Muscle layer of colon (tissue), 2 donors: ENCODE data around the gene MYL5.

Source experiments
- H3K27ac ChIP-seq: one replicate; pipeline ENCODE4 v1.7.0; 2013; ENCODE audit warnings: low read depth, mild to moderate bottlenecking, low read length, moderate library complexity
- H3K27me3 ChIP-seq, 2 donors: one replicate each; pipeline ENCODE4 v1.7.0; 2013; ENCODE audit warnings: low read length in 2 of 2, mild to moderate bottlenecking in 2 of 2; ENCODE audit not compliant: insufficient read depth in 2 of 2, control insufficient read depth in 1 of 2
- H3K36me3 ChIP-seq: one replicate; pipeline ENCODE4 v1.7.0; 2013; ENCODE audit warnings: mild to moderate bottlenecking, low read length; ENCODE audit not compliant: insufficient read depth
- H3K4me1 ChIP-seq: one replicate; pipeline ENCODE4 v1.7.0; 2013; ENCODE audit warnings: mild to moderate bottlenecking, low read length; ENCODE audit not compliant: insufficient read depth
- H3K4me3 ChIP-seq, 2 donors: one replicate each; pipeline ENCODE4 v1.7.0; 2013; ENCODE audit warnings: low read length in 2 of 2, low read depth in 1 of 2, mild to moderate bottlenecking in 1 of 2, moderate library complexity in 1 of 2
- H3K9ac ChIP-seq: one replicate; pipeline ENCODE4 v1.7.0; 2013; ENCODE audit warnings: low read length
- H3K9me3 ChIP-seq: one replicate; pipeline ENCODE4 v1.7.0; 2013; ENCODE audit warnings: mild to moderate bottlenecking, low read length
- donor health status: abdominal sarcoma.
- donor health status: Adenocarcinoma of cecum.

MYL5 gene

DNA sequence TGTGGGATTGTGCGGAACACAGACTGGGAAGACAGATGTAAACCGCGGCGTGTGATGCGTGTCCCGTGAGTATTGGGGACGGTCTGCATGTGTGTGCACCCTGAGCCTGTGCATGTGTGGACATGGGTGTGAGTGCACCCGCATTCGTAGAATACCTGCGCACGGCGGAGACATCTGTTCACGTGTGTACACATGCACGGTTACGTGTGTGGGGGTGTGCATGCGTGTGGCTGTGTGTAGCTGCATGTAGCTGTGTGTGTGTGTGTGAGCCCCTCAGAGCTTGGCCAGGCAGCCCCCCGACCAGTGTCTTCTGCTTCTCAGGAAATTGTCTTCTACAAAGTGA lies 19.9 kb upstream of the MYL5 start:
- no peaks in the 10 kb centered on the region for H3K4me1 ChIP-seq
- no peak overlapping the region for H3K9ac ChIP-seq
- no peak overlapping the region for H3K4me3 ChIP-seq
- peaks cover 0 to 36% of the 10 kb centered on the region in 2 donors for H3K27me3 ChIP-seq
- H3K27ac ChIP-seq = no peak overlapping the region
- no peaks in the 10 kb centered on the region for H3K9me3 ChIP-seq
- no peaks in the 10 kb centered on the region for H3K36me3 ChIP-seq

DNA sequence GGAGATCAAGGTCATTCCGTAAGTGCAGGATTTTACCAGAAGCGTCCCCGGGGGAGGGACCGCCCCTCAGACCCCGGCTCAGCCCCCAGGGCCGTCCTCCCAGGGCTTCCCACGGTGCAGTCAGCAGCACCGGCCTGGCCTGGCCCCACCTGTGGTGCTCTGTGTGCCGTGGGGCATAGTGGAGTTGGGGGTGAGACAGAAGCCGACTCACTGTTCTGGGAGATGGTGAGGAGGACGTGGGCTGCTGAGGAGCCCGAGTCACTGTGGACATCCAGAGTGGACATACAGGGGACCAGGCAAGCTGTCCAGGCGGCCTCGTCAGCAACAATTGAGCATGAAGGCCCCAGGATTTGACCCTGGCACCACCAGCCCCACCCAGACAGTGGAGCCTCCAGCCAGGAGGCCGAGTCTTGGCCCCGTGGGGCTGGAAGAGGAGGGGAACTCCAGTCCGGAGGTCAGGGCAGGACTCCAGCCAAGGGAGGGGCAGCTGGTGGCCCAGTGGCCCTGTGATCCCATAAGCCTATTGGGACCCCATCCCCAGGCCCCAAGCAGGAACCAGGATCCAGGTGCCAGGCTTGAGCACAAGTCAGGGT lies 19.4 kb upstream of the MYL5 start:
- no peaks in the 10 kb centered on the region for H3K36me3 ChIP-seq
- no peaks in the 10 kb centered on the region for H3K4me1 ChIP-seq
- H3K27ac ChIP-seq = no peak overlapping the region
- peaks cover 0 to 32% of the 10 kb centered on the region in 2 donors for H3K27me3 ChIP-seq
- no peaks in the 10 kb centered on the region for H3K9me3 ChIP-seq
- no peak overlapping the region for H3K9ac ChIP-seq
- H3K4me3 ChIP-seq = no peak overlapping the region

DNA sequence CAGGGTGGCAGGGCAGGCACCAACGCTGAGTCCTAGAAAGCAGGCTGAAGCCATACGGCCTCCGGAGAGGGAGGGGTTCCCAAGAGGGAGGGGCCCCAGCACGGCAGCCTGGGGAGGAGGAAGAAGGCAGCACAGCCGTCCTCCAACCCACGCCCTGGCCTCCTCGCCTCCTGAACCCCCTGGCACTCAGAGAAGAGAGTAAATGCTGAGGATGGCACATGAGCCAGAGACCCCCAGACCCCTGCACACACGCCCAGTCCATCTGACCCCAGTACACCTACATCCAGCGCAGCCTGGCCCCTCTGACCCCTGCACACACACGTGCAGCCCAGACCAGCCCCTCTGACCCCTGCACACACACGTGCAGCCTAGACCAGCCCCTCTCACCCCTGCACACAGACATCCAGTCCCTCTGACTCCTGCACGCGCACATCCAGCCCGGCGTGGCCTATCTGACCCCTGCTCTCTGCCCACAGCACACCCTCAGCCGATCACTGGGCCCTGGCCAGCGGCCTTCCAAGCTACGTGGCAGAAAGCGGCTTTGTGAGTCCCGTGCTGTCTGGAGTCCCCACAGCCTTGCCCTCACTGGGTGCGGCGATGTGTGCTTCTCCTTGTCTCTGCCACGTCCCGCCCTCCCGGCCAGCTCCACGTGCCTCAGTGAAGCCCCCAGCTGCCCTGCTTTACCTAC lies 18.7 kb upstream of the MYL5 start:
- Histone ChIP-seq H3K4me3 (no peak overlapping the region), H3K9ac (no peak overlapping the region), H3K9me3 (no peaks in the 10 kb centered on the region), H3K36me3 (no peaks in the 10 kb centered on the region), H3K4me1 (no peaks in the 10 kb centered on the region), H3K27me3 (peaks cover 0 to 25% of the 10 kb centered on the region in 2 donors), H3K27ac (no peak overlapping the region)

DNA sequence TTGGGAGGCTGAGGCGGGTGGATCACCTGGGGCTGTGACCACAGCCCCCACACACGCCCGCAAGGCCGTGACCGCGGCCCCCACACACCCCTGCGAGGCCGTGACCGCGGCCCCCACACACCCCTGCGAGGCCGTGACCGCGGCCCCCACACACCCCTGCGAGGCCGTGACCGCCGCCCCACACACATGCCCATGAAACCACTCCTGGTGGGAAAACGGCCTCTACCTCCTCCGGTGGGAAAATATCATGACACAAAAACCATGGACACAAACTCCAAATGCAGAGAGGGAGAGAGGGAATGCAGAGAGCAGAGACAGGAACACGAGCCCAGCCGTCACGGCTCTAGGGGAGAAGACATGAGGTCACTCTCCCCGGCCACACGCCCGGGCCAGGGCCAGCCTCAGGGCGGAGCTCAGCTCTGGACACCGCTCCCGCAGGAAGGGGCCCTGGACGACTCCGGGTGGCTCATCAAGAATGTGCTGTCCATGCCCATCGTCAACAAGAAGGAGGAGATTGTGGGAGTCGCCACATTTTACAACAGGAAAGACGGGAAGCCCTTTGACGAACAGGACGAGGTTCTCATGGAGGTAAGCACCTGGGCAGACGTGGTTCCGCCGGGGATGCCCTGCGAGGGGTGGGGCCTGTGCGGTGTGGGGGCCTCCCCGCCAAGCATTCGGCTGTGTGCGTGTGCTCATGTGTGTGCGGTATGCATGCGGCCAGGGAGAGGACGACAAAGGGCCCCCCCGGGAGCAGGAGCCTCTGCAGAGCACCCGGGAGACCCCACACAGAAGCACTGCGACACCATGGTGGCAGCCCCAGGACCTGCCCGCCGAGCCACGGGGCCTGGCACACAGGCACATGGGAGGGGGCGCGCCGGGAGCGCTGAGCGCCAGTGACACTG lies 17.7 kb upstream of the MYL5 start:
- peaks cover 0 to 15% of the 10 kb centered on the region in 2 donors for H3K27me3 ChIP-seq
- H3K27ac ChIP-seq = no peak overlapping the region
- H3K9ac ChIP-seq = no peak overlapping the region
- no peaks in the 10 kb centered on the region for H3K36me3 ChIP-seq
- no peaks in the 10 kb centered on the region for H3K4me1 ChIP-seq
- H3K9me3 ChIP-seq = no peaks in the 10 kb centered on the region
- H3K4me3 ChIP-seq = no peak overlapping the region

DNA sequence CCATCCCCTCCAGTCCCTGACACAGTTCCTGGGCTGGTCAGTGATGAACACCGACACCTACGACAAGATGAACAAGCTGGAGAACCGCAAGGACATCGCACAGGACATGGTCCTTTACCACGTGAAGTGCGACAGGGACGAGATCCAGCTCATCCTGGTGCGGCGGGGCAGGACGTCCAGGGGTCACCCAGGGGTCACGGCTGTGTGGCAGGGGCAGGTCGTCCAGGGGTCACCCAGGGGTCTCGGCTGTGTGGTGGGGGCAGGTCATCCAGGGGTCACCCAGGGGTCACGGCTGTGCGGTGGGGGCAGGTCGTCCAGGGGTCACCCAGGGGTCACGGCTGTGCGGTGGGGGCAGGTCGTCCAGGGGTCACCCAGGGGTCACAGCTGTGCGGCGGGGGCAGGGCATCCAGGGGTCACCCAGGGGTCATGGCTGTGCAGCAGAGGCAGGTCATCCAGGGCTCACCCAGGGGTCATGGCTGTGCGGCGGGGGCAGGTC lies 17.0 kb upstream of the MYL5 start:
- Histone ChIP-seq H3K9ac (no peak overlapping the region), H3K9me3 (no peaks in the 10 kb centered on the region), H3K27me3 (peaks cover 0 to 12% of the 10 kb centered on the region in 2 donors), H3K4me1 (no peaks in the 10 kb centered on the region), H3K36me3 (no peaks in the 10 kb centered on the region), H3K27ac (no peak overlapping the region), H3K4me3 (no peak overlapping the region)

DNA sequence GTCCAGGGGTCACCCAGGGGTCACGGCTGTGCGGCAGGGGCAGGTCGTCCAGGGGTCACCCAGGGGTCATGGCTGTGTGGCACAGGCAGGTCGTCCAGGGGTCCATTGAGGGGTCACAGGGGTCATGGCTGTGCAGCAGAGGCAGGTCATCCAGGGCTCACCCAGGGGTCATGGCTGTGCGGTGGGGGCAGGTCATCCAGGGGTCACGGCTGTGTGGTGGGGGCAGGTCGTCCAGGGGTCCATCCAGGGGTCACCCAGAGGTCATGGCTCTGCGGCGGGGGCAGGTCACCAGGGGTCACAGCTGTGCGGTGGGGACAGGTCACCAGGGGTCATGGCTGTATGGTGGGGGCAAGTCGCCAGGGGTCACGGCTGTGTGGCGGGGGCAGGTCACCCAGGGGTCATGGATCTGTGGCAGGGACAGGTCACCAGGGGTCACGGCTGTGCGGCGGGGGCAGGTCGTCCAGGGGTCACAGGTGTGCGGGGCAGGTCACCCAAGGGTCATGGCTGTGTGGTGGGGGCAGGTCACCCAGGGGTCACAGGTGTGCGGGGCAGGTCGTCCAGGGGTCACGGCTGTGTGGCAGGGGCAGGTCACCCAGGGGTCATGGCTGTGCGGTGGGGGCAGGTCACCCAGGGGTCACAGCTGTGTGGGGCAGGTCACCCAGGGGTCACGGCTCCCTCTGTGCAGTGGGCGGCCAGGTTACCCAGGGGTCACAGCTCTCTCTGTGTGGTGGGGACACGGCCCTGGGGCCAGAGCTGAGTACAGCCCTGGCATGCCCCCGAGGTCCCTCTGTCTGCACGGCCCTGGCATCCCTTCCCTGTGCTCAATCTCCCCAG lies 16.3 kb upstream of the MYL5 start:
- no peaks in the 10 kb centered on the region for H3K4me1 ChIP-seq
- no peaks in the 10 kb centered on the region for H3K9me3 ChIP-seq
- H3K36me3 ChIP-seq = no peaks in the 10 kb centered on the region
- H3K27ac ChIP-seq = no peak overlapping the region
- H3K27me3 ChIP-seq = peaks cover 0 to 12% of the 10 kb centered on the region in 2 donors
- H3K9ac ChIP-seq = no peak overlapping the region
- H3K4me3 ChIP-seq = no peak overlapping the region

DNA sequence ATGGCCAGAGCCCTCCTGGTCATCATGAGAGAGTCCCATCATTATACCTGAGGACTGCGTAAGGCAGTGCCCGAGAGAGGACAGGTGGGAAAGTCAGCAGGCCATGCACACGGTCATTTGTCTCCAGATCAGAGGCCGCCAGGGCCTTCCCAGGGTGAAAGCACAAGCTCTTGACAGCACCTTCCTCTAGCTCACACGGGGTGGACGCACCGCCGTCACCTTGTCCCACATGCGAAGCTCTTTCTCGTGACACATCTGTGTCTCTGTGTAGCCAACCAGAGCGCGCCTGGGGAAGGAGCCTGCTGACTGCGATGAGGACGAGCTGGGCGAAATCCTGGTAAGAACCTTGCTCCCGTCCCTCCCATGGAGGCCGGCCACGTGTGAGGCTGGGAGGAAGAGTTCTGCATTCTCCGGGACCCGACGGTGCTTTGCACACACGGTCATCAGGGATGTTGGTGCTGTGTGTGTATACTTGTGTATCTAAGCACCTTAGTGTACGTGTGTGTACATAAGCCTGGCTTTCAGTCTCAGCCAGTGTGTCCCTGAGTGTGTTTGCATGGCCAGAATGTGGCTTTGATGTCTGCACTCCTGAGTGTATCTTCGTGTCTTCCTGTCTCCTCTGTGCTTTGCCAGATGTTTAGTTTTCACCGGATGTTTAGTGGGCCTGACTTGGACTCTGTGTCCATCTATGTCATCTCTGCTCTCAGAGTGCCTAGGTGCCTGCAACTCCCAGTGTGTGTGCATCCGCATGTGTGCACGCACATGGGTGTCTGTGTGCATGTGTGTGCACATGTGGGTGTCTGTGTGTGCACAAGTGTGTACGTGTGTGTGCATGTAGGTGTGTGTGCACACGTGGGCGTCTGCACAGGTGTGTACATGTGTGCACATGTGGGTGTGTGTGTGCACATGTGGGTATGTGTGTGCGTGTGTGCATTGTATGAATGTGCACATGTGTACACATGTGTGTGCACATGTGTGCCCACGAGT lies 15.4 kb upstream of the MYL5 start:
- peaks cover 0 to 12% of the 10 kb centered on the region in 2 donors for H3K27me3 ChIP-seq
- H3K4me1 ChIP-seq = no peaks in the 10 kb centered on the region
- no peaks in the 10 kb centered on the region for H3K36me3 ChIP-seq
- no peak overlapping the region for H3K4me3 ChIP-seq
- no peak overlapping the region for H3K27ac ChIP-seq
- no peak overlapping the region for H3K9ac ChIP-seq
- no peaks in the 10 kb centered on the region for H3K9me3 ChIP-seq

DNA sequence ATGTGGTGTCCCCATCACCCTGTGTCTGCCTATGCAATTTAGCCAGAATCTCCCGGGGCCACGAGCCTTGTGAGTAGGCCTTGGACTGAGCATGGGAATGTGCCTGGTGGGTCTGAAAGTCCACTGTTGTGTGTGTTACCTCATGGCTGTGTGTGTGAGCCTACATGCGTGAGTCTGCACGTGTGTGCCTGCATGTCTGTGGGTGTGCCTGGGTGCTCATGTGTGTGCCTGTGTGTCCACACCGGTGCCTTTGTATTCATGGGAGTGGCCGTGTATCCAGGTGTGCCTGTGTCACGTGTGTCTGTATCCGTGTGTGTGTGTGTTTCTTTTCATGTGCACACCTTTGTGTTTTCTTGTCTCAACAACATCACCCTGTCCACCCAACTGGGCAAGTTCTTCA lies 14.5 kb upstream of the MYL5 start:
- H3K9me3 ChIP-seq = no peaks in the 10 kb centered on the region
- no peak overlapping the region for H3K9ac ChIP-seq
- no peak overlapping the region for H3K4me3 ChIP-seq
- no peaks in the 10 kb centered on the region for H3K4me1 ChIP-seq
- no peak overlapping the region for H3K27ac ChIP-seq
- no peaks in the 10 kb centered on the region for H3K36me3 ChIP-seq
- peaks cover 0 to 10% of the 10 kb centered on the region in 2 donors for H3K27me3 ChIP-seq

DNA sequence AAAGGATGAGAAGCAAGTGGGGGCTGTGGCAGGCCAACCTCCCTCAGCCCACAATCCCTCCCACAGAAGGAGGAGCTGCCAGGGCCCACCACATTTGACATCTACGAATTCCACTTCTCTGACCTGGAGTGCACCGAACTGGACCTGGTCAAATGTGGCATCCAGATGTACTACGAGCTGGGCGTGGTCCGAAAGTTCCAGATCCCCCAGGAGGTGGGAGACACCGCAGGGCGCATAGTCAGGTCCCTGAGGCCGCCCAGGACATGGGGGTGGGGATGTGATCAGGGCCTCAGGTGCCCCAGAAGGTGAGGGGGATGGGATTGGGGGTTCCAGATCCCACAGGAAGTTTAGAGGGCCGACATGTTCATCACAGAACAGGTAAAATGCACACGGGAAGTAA lies 13.9 kb upstream of the MYL5 start:
- Histone ChIP-seq H3K27me3 (peaks cover 0 to 4% of the 10 kb centered on the region in 2 donors), H3K9ac (no peak overlapping the region), H3K27ac (no peak overlapping the region), H3K36me3 (no peaks in the 10 kb centered on the region), H3K4me1 (no peaks in the 10 kb centered on the region), H3K4me3 (no peak overlapping the region), H3K9me3 (no peaks in the 10 kb centered on the region)

DNA sequence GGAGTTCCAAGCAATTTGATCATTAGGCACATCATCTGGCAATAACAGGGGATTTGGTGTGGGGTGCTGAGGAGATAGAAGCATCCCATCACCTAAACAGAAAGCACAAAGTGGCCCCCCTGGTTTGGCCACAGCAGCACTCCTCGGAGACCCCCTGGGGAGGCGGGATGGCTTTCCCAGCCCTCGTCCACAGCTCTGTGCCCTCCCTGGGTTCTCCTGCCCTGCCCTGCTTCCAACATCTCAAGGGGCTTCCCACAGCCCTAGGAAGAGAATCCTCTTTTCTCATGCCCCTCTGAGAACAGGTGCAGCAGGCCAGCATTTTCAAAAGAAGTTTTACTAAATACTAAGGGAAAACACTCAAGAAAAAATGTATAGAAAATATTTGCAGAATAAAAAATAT lies 13.1 kb upstream of the MYL5 start:
- Histone ChIP-seq H3K36me3 (no peaks in the 10 kb centered on the region), H3K9ac (no peak overlapping the region), H3K27ac (no peak overlapping the region), H3K27me3 (no peaks in the 10 kb centered on the region), H3K9me3 (no peaks in the 10 kb centered on the region), H3K4me3 (no peak overlapping the region), H3K4me1 (no peaks in the 10 kb centered on the region)
